Measurements from ENCODE around the gene ZNF558. TPM values are rescaled to one million over a fixed set of nuclear protein-coding genes. Genes with fewer than 3 reads are reported as not detected.

The ZNF558 gene
- 7.4 and 30.7 TPM in 2 replicates for total RNA-seq

DNA sequence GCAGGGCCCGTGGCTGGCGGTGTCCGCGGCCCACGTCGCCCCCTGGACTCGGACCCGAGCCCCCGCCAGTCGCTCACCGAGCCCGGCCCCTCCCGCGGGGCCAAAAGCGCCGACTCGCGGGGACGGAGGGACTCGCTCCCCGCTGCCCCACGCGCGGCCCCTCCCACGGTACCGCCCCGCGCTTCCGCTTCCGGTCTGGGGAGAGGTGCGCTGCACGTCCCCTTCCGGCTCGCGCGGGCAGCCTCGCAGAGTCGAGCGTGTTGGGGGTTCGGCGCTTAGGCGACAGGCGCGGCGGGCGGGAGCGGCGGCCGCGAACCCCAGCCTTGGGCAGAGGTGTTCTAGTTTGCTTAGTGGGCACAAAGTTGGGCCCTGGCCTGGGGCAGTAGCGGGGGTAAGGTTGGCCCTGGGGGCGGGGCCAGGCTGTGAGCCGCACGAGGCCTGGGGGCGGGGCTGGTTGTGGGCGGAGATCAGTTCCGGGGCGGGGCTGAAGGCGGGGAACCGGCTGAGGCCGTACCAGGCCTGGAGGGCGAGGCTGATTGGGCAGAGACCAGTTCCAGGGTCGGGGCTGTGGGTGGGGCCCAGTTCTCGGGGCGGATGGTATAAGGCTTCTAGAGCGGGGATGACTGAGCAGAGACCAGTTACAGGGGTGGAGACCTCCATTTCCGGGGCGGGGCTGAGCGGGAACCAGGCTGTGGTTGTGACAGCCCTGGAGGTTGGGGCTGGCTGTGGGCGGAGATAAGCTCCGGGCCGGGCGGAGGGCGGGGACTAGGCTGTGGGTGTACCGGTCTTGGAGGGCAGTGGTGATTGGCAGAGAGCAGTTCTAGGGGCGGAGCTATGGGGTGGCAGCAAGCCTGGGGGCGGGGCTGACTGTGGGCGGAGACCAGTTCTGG lies at the start of gene ZNF558, which contains the start of gene MBD3L1:
Gene ZNF558, minus strand, starts transcription at position 173 of the 890 bp plus-strand sequence. CDS start 9,645 bp downstream, outside the sequence.
Gene MBD3L1, plus strand, starts transcription at position 246 of the 890 bp plus-strand sequence. CDS start 10,302 bp downstream, outside the sequence.

Other genes starting within 250 kb of the ZNF558 start
- gene ADAMTS10, start 221.6 kb downstream of the ZNF558 start, total RNA-seq = 6.6 and 18.8 TPM in 2 replicates
- gene NFILZ, start 201.7 kb downstream of the ZNF558 start, total RNA-seq = not detected in 2 replicates
- gene ACTL9, start 133.5 kb downstream of the ZNF558 start, total RNA-seq = not detected in 2 replicates
- gene OR2Z1, start 110.7 kb downstream of the ZNF558 start, total RNA-seq = not detected in 2 replicates
- not detected in 2 replicates for gene MBD3L1, start 73 bp upstream of the ZNF558 start, total RNA-seq
- gene MUC16, start 178.1 kb upstream of the ZNF558 start, total RNA-seq = under 0.01 TPM in 1 of 2 replicates, not detected in the other

Data from epithelial cell of alveolus of lung (primary cell).